Hepatocyte (in vitro differentiated cells): ENCODE measurements around the gene SCYGR5. TPM values are rescaled to one million over a fixed set of nuclear protein-coding genes. Genes with fewer than 3 reads are reported as not detected.

ENCODE experiments used
- DNase-seq: peaks from one replicate; pipeline ENCODE4 v3.0.0-alpha.2; 2016; ENCODE audit warnings: low spot score
- H2AFZ ChIP-seq: fragments of 200-600 bp; sonication (generic); 2 replicates; pipeline ENCODE4 v1.6.0; 2016; ENCODE audit warnings: antibody characterized with exemption, mild to moderate bottlenecking
- H3K27ac ChIP-seq: fragments of 200-600 bp; sonication (generic); 2 replicates; pipeline ENCODE4 v1.5.1; 2016; ENCODE audit warnings: mild to moderate bottlenecking
- H3K27me3 ChIP-seq: fragments of 200-600 bp; sonication (generic); 2 replicates; pipeline ENCODE4 v1.6.1; 2016
- H3K36me3 ChIP-seq: fragments of 200-600 bp; sonication (generic); replicated peaks from 2 replicates; pipeline ENCODE4 v1.5.1; 2016; ENCODE audit warnings: low read depth; ENCODE audit not compliant: insufficient read depth
- H3K4me1 ChIP-seq: fragments of 200-600 bp; sonication (generic); 2 replicates; pipeline ENCODE4 v1.5.1; 2016; ENCODE audit warnings: mild to moderate bottlenecking, moderate library complexity; ENCODE audit not compliant: insufficient read depth
- H3K4me2 ChIP-seq: fragments of 200-600 bp; sonication (generic); 2 replicates; pipeline ENCODE4 v1.6.0; 2016
- H3K4me3 ChIP-seq: fragments of 200-600 bp; sonication (generic); 2 replicates; pipeline ENCODE4 v1.5.1; 2016; ENCODE audit warnings: mild to moderate bottlenecking
- H3K79me2 ChIP-seq: fragments of 200-600 bp; sonication (generic); 2 replicates; pipeline ENCODE4 v1.6.0; 2017; ENCODE audit warnings: mild to moderate bottlenecking
- H3K9me2 ChIP-seq: fragments of 200-600 bp; sonication (generic); replicated peaks from 2 replicates; pipeline ENCODE4 v1.6.0; 2017; ENCODE audit warnings: mild to moderate bottlenecking; ENCODE audit not compliant: insufficient read depth
- H3K9me3 ChIP-seq: fragments of 200-600 bp; sonication (generic); 2 replicates; pipeline ENCODE4 v1.5.1; 2016; ENCODE audit warnings: low read depth, mild to moderate bottlenecking
- H4K20me1 ChIP-seq: fragments of 200-600 bp; sonication (generic); 2 replicates; pipeline ENCODE4 v1.6.0; 2016; ENCODE audit warnings: mild to moderate bottlenecking; ENCODE audit not compliant: insufficient read depth, poor library complexity, severe bottlenecking
- CTCF ChIP-seq: fragments of 200-600 bp; sonication (generic); IDR thresholded peaks from 2 replicates; pipeline ENCODE4 v1.5.1; 2016; ENCODE audit warnings: antibody characterized with exemption, mild to moderate bottlenecking; ENCODE audit not compliant: poor library complexity
- EZH2 ChIP-seq: fragments of 200-600 bp; sonication (generic); IDR thresholded peaks from 2 replicates; pipeline ENCODE4 v1.6.1; 2016; ENCODE audit warnings: antibody characterized with exemption, mild to moderate bottlenecking, borderline replicate concordance
- EZH2phosphoT487 ChIP-seq: fragments of 200-600 bp; sonication (generic); IDR thresholded peaks from one replicate; pipeline ENCODE4 v1.6.1; 2018; ENCODE audit warnings: antibody characterized with exemption, mild to moderate bottlenecking, low read depth, moderate library complexity; ENCODE audit not compliant: unreplicated experiment, severe bottlenecking
- WGBS: methylation state at CpG from one replicate; pipeline ENCODE4 v1.1.6; 2016; ENCODE audit warnings: low lambda C conversion rate; ENCODE audit errors: missing lambda C conversion rate; 5-methylcytosine and 5-hydroxymethylcytosine counted together
- polyA plus RNA-seq: library from polyadenylated mRNA; unstranded; fragments of >200 nt; fragmentation: Nextera tagmentation; extraction: Ambion mirVana; gene quantifications from 2 replicates; pipeline ENCODE4 v1.2.1, GENCODE V29; 2016
- total RNA-seq: library from RNA; depleted of rRNA; stranded (reverse); fragments of >200 nt; gene quantifications from 2 replicates; pipeline ENCODE4 v1.2.3, GENCODE V29; 2014

The SCYGR5 gene
- total and polyA plus RNA-seq, 2 experiments from 2014 or later: not detected

- Histone ChIP-seq H3K4me2 (no peak overlapping the region), H3K9me3 (no peaks in the 10 kb centered on the region), H3K4me3 (no peak overlapping the region), H3K36me3 (no peaks in the 10 kb centered on the region), H3K79me2 (no peaks in the 10 kb centered on the region), H3K27me3 (no peaks in the 10 kb centered on the region), H4K20me1 (no peaks in the 10 kb centered on the region), H2AFZ (no peak overlapping the region), H3K9me2 (no peaks in the 10 kb centered on the region), H3K27ac (no peak overlapping the region), H3K4me1 (no peaks in the 10 kb centered on the region)
- no peak for DNase-seq
- 84% methylated on average over 10 of the region's 10 CpGs for WGBS
- TF ChIP-seq EZH2phosphoT487 (no peak), EZH2 (no peak), CTCF (no peak)
These were observed 39.9 kb upstream of the SCYGR5 start for GRCh38 chr2:227626580-227627151.

DNA sequence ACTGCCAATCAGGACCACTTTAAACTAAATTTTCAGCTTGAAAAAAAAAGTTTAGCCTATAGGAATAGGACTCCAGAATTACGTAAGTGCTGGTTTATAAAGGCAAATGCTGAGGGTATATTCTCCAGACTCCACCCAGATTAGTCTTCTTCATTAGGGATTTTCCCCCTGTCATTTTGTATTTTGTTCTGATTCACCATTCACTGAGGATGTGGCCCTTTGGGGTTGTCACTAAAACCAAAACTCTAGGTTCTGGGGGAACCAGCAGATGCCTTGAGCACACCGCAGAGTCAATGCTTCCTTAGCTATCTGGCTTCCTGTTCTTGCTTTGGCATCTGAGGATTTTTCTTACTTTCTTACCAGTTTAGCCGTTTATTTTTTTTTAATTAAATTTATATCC, 38.8 kb upstream of the SCYGR5 start:
- no peaks in the 10 kb centered on the region for H3K79me2 ChIP-seq
- H3K4me1 ChIP-seq: no peaks in the 10 kb centered on the region
- no peaks in the 10 kb centered on the region for H3K9me3 ChIP-seq
- H2AFZ ChIP-seq: no peak overlapping the region
- no peak overlapping the region for H3K4me2 ChIP-seq
- H4K20me1 ChIP-seq: no peaks in the 10 kb centered on the region
- DNase-seq: no peak
- no peak overlapping the region for H3K27ac ChIP-seq
- no peaks in the 10 kb centered on the region for H3K36me3 ChIP-seq
- H3K9me2 ChIP-seq: no peaks in the 10 kb centered on the region
- H3K4me3 ChIP-seq: no peak overlapping the region
- TF ChIP-seq EZH2 (no peak), CTCF (no peak), EZH2phosphoT487 (no peak)
- 78% methylated on average over 3 of the region's 3 CpGs for WGBS
- H3K27me3 ChIP-seq: no peaks in the 10 kb centered on the region

- Histone ChIP-seq H3K4me2 (no peak overlapping the region), H2AFZ (no peak overlapping the region), H3K79me2 (no peaks in the 10 kb centered on the region), H3K9me2 (no peaks in the 10 kb centered on the region), H3K27ac (no peak overlapping the region), H3K9me3 (no peaks in the 10 kb centered on the region), H3K4me1 (no peaks in the 10 kb centered on the region), H3K4me3 (no peak overlapping the region), H3K27me3 (no peaks in the 10 kb centered on the region), H3K36me3 (no peaks in the 10 kb centered on the region), H4K20me1 (no peaks in the 10 kb centered on the region)
- TF ChIP-seq EZH2phosphoT487 (no peak), CTCF (no peak), EZH2 (no peak)
- 49% methylated on average over 7 of the region's 7 CpGs for WGBS
- DNase-seq: no peak
These were observed 37.2 kb upstream of the SCYGR5 start for GRCh38 chr2:227629435-227629834.

DNA sequence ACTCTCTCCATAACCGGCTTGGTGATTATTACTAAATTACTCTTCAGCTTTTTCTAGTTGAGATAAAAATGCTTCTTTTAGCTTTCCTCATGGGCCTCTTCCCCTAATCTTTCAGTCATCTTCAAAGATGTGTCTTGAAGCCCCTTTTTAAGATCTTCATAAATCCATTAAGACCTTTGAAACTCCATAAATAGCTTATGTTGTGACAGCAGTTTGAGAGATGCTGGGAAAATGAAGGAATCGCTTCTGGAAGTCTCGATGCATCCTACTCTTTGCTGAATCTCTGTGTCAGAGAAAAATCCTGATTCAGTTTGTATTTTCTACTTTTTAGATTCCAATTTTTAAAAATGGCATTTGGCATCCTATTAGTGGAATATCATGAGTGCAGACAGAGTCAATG, 36.3 kb upstream of the SCYGR5 start:
- Histone ChIP-seq H2AFZ (no peak overlapping the region), H3K36me3 (no peaks in the 10 kb centered on the region), H3K4me3 (no peak overlapping the region), H3K9me2 (no peaks in the 10 kb centered on the region), H3K4me2 (no peak overlapping the region), H4K20me1 (no peaks in the 10 kb centered on the region), H3K4me1 (no peaks in the 10 kb centered on the region), H3K79me2 (no peaks in the 10 kb centered on the region), H3K27me3 (no peaks in the 10 kb centered on the region), H3K9me3 (no peaks in the 10 kb centered on the region), H3K27ac (no peak overlapping the region)
- WGBS: 62% methylated on average over 3 of the region's 3 CpGs
- no peak for DNase-seq
- no peak for TF ChIP-seq CTCF
- TF ChIP-seq EZH2: no peak
- no peak for TF ChIP-seq EZH2phosphoT487
